Breast epithelium (tissue), 4 donors: Measurements from ENCODE around the gene ARNT2. TPM values are rescaled to one million over a fixed set of nuclear protein-coding genes. Genes with fewer than 3 reads are reported as not detected.

Experiments used
- DNase-seq, 2 donors: peaks; one replicate each; pipeline ENCODE4 v3.0.0-alpha.2; 2019; ENCODE audit warnings: low spot score in 2 of 2
- H3K27ac ChIP-seq, 2 donors: fragments of 200-600 bp; sonication (generic) in 1 of 2; one replicate each; pipeline ENCODE4 v1.5.1; 2016 to 2019; ENCODE audit warnings: mild to moderate bottlenecking in 1 of 2
- H3K27me3 ChIP-seq, 2 donors: fragments of 200-600 bp; sonication (generic) in 1 of 2; one replicate each; pipeline versions ENCODE4 v1.5.1 to v1.6.0; 2017 to 2019; ENCODE audit warnings: control low read depth in 1 of 2, mild to moderate bottlenecking in 1 of 2
- H3K36me3 ChIP-seq: fragments of 200-600 bp; one replicate; pipeline ENCODE4 v1.5.1; 2019
- H3K4me1 ChIP-seq, 2 donors: fragments of 200-600 bp; sonication (generic); one replicate each; pipeline ENCODE4 v1.5.1; 2016 to 2019; ENCODE audit warnings: control low read depth in 1 of 2
- H3K4me3 ChIP-seq, 3 donors: fragments of 200-600 bp; sonication (generic); 1 replicate in 2 of 3; 2 replicates in 1 of 3; pipeline ENCODE4 v1.5.1; 2016 to 2019; ENCODE audit warnings: mild to moderate bottlenecking in 3 of 3, moderate library complexity in 2 of 3
- H3K9me3 ChIP-seq, 2 donors: fragments of 200-600 bp; sonication (generic) in 1 of 2; one replicate each; pipeline ENCODE4 v1.5.1; 2016 to 2019; ENCODE audit warnings: control low read depth in 1 of 2
- CTCF ChIP-seq, 3 donors: fragments of 450-650 bp; IDR thresholded peaks; one replicate each; pipeline ENCODE4 v1.5.1; 2016 to 2017; ENCODE audit warnings: antibody characterized with exemption in 3 of 3, mild to moderate bottlenecking in 3 of 3, moderate library complexity in 3 of 3
- POLR2A ChIP-seq: fragments of 450-650 bp; IDR thresholded peaks from one replicate; pipeline ENCODE4 v1.6.1; 2016; ENCODE audit warnings: antibody characterized with exemption, mild to moderate bottlenecking, moderate library complexity
- POLR2AphosphoS5 ChIP-seq, 3 donors: sonication (generic); formaldehyde crosslinking; IDR thresholded peaks; one replicate each; pipeline ENCODE4 v1.6.1; 2017; ENCODE audit warnings: antibody characterized with exemption in 3 of 3
- intact Hi-C: fragments of 100-400 bp; cut with DNase I; formaldehyde crosslinking; loops from one replicate; pipeline ENCODE4 v1.15.1; 2023; ENCODE audit warnings: low total_unique reads
- total RNA-seq, 3 donors: library from RNA; depleted of rRNA; stranded (reverse); fragments of >200 nt; gene quantifications; one replicate each; pipeline ENCODE4 v1.1.0, GENCODE V29; 2016

ARNT2 gene
- total RNA-seq, 3 donors from 2014 or later = 5.9 to 8.5 (median 7.0) TPM

GRCh38 chr15:80568298-80568697, 164.1 kb downstream of the ARNT2 start:
- no peak for DNase-seq
- no peaks in the 10 kb centered on the region for H3K27me3 ChIP-seq
- H3K4me1 ChIP-seq = no peaks in the 10 kb centered on the region
- intact Hi-C loops = no loop called here
- no peak overlapping the region for H3K27ac ChIP-seq
- H3K9me3 ChIP-seq = no peaks in the 10 kb centered on the region
- no peak overlapping the region for H3K4me3 ChIP-seq
- TF ChIP-seq CTCF (IDR thresholded peaks at IDR 0.05) = no peak
- no peak for TF ChIP-seq POLR2A
- no peak for TF ChIP-seq POLR2AphosphoS5 (IDR thresholded peaks at IDR 0.05)
- H3K36me3 ChIP-seq = no peaks in the 10 kb centered on the region

- intact Hi-C loops = no loop called here
- TF ChIP-seq POLR2AphosphoS5 (IDR thresholded peaks at IDR 0.05) = no peak
- no peak for TF ChIP-seq CTCF (IDR thresholded peaks at IDR 0.05)
- no peak for TF ChIP-seq POLR2A
- Histone ChIP-seq H3K27ac (no peak overlapping the region), H3K4me1 (no peaks in the 10 kb centered on the region), H3K4me3 (no peak overlapping the region), H3K27me3 (no peaks in the 10 kb centered on the region), H3K9me3 (no peaks in the 10 kb centered on the region), H3K36me3 (no peaks in the 10 kb centered on the region)
- DNase-seq = no peak
Measured at GRCh38 chr15:80568876-80569605, 164.9 kb downstream of the ARNT2 start.

GRCh38 chr15:80569656-80570055, 165.5 kb downstream of the ARNT2 start:
- Histone ChIP-seq H3K9me3 (no peaks in the 10 kb centered on the region), H3K4me1 (no peaks in the 10 kb centered on the region), H3K27me3 (no peaks in the 10 kb centered on the region), H3K27ac (no peak overlapping the region), H3K4me3 (no peak overlapping the region), H3K36me3 (no peaks in the 10 kb centered on the region)
- no peak for DNase-seq
- TF ChIP-seq CTCF (IDR thresholded peaks at IDR 0.05) (no peak), POLR2AphosphoS5 (IDR thresholded peaks at IDR 0.05) (no peak), POLR2A (no peak)
- intact Hi-C loops = no loop called here

- no peak overlapping the region for H3K27ac ChIP-seq
- no peak overlapping the region for H3K4me3 ChIP-seq
- H3K9me3 ChIP-seq = no peaks in the 10 kb centered on the region
- no peaks in the 10 kb centered on the region for H3K4me1 ChIP-seq
- DNase-seq = no peak
- no peaks in the 10 kb centered on the region for H3K27me3 ChIP-seq
- H3K36me3 ChIP-seq = no peaks in the 10 kb centered on the region
- intact Hi-C loops = no loop called here
- TF ChIP-seq POLR2AphosphoS5 (IDR thresholded peaks at IDR 0.05) (no peak), CTCF (IDR thresholded peaks at IDR 0.05) (no peak), POLR2A (no peak)
Measured at GRCh38 chr15:80570553-80570952, 166.4 kb downstream of the ARNT2 start.

GRCh38 chr15:80572337-80572736, 168.2 kb downstream of the ARNT2 start:
- no peak for DNase-seq
- H3K36me3 ChIP-seq = no peaks in the 10 kb centered on the region
- no peak overlapping the region for H3K4me3 ChIP-seq
- no peaks in the 10 kb centered on the region for H3K27me3 ChIP-seq
- intact Hi-C loops = no loop called here
- no peak for TF ChIP-seq POLR2A
- TF ChIP-seq POLR2AphosphoS5 (IDR thresholded peaks at IDR 0.05) = no peak
- no peak for TF ChIP-seq CTCF (IDR thresholded peaks at IDR 0.05)
- H3K9me3 ChIP-seq = no peaks in the 10 kb centered on the region
- H3K4me1 ChIP-seq = no peaks in the 10 kb centered on the region
- no peak overlapping the region for H3K27ac ChIP-seq
